Sciatic nerve (tissue), 2 donors: ENCODE results near the gene LRRC7. TPM values are rescaled to one million over a fixed set of nuclear protein-coding genes. Genes with fewer than 3 reads are reported as not detected.
A peak's percentile ranks its signal among the peaks of the same experiment; 100 is the strongest.
"Not testable (repeated sequence)": the region's sequence is repeated elsewhere in the genome, so short reads cannot be mapped to it uniquely, and the experiment has no call there.

Experiments
- ATAC-seq: fragments of 200-7000 bp; cut with Tn5 transposase; one replicate; pipeline ENCODE4 v1.9.1; 2020; ENCODE audit warnings: mild to moderate bottlenecking, moderate library complexity
- DNase-seq: peaks from one replicate; pipeline ENCODE4 v3.0.0-alpha.2; 2020; ENCODE audit warnings: low spot score
- intact Hi-C: fragments of 100-400 bp; cut with DNase I; formaldehyde crosslinking; loops from one replicate; pipeline ENCODE4 v1.14.2; 2022
- total RNA-seq: library from RNA; stranded (reverse); fragmentation: NEBNext Ultra II Directional; extraction: Animal tissue kit (Norgen Biotek cat#: 25700); gene quantifications from one replicate; pipeline ENCODE4 v1.2.1, GENCODE V29; 2021
- donor health status: DM: no; HTN: no; CAD: no.
- donor health status: DM: no; HTN: no; CAD: no.

LRRC7 gene
- total RNA-seq, 1 donor from 2014 or later = 42.4 TPM

GRCh38 chr1:69679965-69680364 is 112.2 kb downstream of the LRRC7 start:
- DNase-seq = no peak
- intact Hi-C loops = no loop called here
- ATAC-seq = no peak

- intact Hi-C loops = no loop called here
- ATAC-seq (no peak), DNase-seq (no peak)
Observed at GRCh38 chr1:69686367-69686984, 118.8 kb downstream of the LRRC7 start.

DNA sequence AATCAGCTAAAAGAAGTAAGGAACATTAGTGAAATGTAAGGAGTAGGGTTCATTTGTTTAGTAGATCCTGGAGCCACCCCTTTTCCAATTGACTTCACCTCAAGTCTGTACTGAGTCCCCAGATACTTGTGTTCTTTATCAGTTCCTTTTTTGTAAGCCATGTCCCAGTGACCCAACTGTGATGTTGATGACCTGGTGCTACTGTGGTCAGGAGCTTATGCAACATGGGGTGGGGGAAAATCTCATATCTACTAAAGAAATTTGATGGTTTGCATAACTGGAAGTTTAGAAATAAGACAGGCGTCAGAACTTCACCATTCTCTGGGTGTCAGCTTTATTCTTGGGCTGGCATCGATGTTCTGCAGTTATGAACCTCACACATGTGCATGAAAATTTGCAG is 120.5 kb downstream of the LRRC7 start:
- ATAC-seq (no peak), DNase-seq (no peak)
- intact Hi-C loops = no loop called here

GRCh38 chr1:69691179-69691578 is 123.5 kb downstream of the LRRC7 start:
- intact Hi-C loops = no loop called here
- ATAC-seq (no peak), DNase-seq (no peak)

DNA sequence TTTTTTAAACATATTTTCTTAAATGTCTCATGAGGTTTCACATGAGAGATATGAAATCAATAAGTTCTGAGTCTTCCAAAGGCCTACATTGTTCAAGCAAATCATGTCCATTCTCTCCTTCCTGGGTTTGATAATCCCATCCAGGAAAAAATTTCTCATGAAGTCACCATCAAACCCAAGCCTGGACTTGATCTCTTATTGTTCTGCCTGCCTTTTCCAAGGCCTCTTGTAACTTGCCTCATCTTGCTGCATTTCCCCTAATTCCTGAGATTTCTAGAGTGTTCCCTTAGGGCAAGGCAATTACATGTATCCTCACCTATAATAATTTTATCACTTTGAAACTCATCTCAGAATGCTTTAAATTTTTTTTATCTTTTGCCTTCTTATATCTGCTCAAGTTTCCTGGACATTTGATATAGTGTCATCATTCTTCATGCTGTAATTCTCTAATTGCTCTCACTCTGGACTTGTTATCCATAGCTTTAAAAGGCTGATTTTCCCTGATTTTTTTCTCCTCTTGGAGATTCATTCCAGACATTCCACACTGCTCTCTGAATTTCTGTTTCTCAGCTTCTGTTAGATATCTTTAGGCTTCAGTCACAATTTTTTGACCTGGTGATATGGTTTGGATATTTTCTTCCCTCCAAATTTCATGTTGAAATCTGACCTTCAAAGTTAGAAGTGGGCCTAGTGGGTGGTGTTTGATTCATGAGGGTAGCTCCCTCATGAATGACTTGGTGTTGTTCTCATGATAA is 126.4 kb downstream of the LRRC7 start:
- DNase-seq (no peak), ATAC-seq (no peak)
- intact Hi-C loops = no loop called here

- ATAC-seq = no peak
- intact Hi-C loops = no loop called here
Observed at GRCh38 chr1:69697340-69697739, 129.6 kb downstream of the LRRC7 start.

GRCh38 chr1:69700770-69701169 is 133.0 kb downstream of the LRRC7 start:
- DNase-seq (no peak), ATAC-seq (no peak)
- intact Hi-C loops = no loop called here

More at GRCh38 chr1:69697340-69697739, 129.6 kb downstream of the LRRC7 start:
- DNase-seq = no peak

GRCh38 chr1:69702085-69702484 is 134.4 kb downstream of the LRRC7 start:
- intact Hi-C loops = no loop called here
- DNase-seq (no peak), ATAC-seq (no peak)

DNA sequence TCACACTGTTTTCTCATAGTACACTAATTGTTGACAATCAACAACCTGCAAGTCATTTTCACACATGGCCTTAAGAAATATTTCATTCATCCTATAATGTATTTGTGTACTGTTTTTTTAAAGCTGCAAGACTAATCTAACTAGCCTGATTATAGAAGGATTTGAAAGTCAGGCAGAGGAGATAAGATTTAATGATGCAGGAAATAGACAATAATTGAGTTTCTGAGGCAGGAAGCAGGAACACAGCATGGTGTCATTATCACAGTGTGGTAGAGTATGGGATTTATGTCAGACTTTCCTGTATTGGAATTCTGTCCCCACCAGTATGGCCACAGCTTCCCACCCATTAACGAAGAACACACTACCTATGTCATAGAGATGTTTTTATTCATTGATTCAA is 138.8 kb downstream of the LRRC7 start:
- ATAC-seq (no peak), DNase-seq (no peak)
- intact Hi-C loops = no loop called here

GRCh38 chr1:69707103-69707502 is 139.4 kb downstream of the LRRC7 start:
- ATAC-seq = no peak
- intact Hi-C loops = no loop called here
- DNase-seq = no peak

GRCh38 chr1:69710484-69711189 is 142.9 kb downstream of the LRRC7 start:
- ATAC-seq = no peak
- intact Hi-C loops = no loop called here

DNA sequence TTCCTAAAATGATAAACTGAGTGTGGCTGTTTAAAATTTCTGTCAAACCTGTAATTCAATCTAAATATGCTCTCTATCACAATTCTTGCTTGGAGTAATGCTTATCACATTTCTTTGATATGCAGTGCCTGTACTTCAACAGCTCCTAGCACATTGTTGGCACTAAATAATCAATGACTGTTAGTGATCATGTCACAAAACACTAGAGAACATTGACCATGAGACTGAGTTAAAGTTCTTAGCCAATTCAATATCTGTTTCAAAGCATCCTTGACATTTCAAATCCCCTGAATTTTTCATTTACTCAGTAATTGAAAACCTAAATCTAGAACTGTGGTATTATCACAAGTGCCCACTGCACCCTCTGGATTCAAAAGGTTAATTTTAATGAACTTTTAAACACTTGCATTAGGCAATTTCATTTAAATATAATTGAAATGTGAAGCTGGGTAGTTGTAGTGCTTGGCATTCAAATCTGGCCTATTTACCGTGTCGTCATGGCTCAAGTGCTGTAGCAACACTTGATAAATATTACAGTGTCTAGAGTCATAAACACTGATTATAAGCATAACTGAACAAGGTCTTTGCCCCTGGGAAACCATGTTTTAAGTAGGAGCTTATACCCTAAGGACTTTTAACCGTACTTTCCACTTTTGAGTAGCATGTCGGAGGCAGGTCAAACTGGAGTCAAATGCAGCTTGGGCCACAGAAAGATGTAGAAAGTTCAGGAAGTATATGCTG is 143.6 kb downstream of the LRRC7 start:
- no peak for ATAC-seq
- no peak for DNase-seq
- intact Hi-C loops = no loop called here

More at GRCh38 chr1:69710484-69711189, 142.9 kb downstream of the LRRC7 start:
- DNase-seq = no peak

DNA sequence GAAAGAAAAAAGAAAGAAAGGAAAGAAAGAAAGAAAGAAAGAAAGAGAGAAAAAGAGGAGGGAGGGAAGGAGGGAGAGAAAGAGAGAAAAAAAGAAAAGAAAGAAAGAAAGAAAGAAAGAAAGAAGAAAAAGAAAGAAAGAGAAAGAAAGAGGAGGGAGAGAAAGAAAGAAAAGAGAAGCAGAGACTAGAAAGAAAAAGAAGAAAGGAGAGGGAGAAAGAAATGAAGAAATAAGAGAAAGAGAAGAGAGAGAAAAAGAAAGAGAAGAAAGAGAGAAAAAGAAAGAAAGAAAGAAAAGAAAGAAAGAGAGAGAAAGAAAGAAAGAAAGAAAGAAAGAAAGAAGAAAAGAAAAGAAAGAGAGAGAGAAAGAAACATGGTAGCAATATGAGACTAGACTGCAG is 150.1 kb downstream of the LRRC7 start:
- intact Hi-C loops, ATAC-seq, DNase-seq: not testable (repeated sequence)

DNA sequence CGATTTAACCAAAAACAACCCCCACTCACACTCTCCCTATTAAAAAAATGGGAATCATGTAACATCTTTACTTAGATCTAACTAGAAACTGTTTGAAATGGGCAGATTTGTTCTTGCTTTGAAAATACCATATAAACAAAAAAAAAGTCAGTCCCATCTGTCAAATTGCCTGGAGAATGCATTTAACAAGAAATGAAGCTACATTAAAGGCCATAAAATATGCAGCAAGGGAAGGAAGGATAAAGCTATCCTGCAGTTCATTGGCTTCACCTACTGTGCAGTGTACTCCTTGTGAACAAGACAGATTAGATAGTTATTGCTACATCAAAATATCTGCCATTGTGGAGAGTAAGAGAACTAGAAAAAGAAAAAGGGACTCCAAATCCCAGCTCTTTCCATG is 160.5 kb downstream of the LRRC7 start:
- no peak for ATAC-seq
- intact Hi-C loops = no loop called here
- no peak for DNase-seq

DNA sequence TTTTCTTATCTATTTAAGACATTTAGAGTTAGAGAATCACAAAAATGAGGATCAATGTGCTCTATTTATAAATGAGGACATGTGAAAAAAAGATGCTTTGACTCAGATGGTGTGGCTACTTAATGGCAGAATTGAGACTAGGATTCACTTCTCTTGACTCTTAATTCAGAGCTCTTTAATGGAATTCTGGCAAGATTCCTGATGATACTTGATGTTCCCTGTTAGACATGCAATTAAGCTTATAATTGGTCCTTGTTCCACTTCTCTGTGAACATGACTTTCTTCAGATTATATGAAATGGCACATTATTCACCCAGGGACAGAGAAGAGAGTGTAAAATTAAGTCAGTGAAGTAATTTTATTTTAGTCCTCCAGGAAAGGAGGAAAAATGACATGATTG is 165.3 kb downstream of the LRRC7 start:
- no peak for ATAC-seq
- DNase-seq = no peak
- intact Hi-C loops = no loop called here

DNA sequence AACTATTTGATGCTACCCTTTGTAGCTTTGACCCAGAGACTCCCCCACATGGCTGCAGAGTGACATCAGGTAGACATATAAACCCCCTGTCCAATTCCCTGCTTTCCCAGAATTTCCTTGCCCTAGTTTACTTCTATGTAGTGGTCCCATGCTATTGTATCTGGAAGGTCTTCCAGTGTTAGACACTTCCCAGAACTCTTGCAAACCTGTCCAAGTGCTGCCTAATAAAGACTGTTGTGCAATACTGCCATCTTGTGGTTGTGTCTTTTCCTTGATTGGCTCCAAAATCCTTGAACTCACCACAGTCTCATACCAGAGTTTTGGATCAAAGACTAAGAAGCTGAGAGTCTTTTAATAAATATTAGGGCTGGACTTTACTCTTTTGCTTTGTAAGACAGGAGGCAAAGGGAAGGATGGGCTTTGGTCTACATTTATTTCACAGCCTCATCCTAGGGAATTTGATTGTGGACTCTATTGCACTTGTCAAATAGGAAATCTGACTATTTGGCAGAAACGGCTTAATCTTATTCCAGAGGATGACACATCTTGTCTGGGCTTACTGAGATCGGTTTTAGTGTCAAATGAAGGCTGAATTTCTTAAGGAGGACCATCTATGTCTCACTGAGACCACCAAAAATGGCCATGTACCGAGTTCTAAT is 169.9 kb downstream of the LRRC7 start:
- intact Hi-C loops = no loop called here
- DNase-seq = no peak
- ATAC-seq = peak; percentile 76

DNA sequence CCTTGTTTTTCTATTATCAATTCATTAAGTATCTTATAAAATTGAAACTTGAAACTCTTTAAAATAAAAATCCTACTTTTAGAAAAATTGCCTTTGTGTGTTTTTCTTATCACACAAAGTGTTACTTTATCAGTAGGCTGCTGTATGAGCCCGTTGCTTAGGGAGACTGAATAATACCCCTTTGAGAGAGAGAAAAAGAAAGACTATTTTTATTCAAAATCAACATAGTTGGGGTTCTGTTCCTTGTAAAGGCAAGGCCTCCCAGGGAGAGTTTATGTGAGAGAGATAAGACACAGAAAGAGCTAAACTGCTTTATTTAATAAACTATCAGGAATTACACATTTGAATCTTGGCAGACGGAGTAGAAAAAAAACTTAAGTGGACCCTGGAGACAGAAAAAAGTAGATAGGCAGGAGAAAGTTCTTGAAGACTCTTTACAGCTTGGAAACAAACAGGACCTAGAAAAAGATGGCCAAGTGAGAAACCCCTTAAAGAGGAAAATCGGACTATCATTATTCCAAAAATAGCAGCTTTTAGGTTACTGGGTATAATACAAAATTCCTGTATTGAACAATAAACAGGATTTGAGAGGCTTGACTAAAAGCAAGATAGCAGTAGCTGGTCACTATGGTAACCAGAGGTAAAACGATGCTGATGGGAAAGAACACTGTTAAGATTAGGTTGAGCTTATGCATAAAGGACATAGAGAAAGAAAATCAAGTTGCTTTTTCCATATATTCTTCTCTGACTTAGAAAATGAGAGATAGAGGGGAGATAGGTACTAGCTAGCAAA is 170.9 kb downstream of the LRRC7 start:
- intact Hi-C loops = no loop called here
- DNase-seq = no peak
- peak; percentile 26 for ATAC-seq

GRCh38 chr1:69739251-69739605 is 171.5 kb downstream of the LRRC7 start:
- DNase-seq (no peak), ATAC-seq (no peak)
- intact Hi-C loops = no loop called here
